CD4-positive, alpha-beta T cell treated with Interferon gamma for 1 hour (primary cell): ENCODE data around the gene LIPG.
"Not testable (repeated sequence)": the region's sequence is repeated elsewhere in the genome, so short reads cannot be mapped to it uniquely, and the experiment has no call there.

ENCODE experiments used
- DNase-seq: peaks from one replicate; pipeline ENCODE4 v3.0.0-alpha.2; 2020

The LIPG gene

DNA sequence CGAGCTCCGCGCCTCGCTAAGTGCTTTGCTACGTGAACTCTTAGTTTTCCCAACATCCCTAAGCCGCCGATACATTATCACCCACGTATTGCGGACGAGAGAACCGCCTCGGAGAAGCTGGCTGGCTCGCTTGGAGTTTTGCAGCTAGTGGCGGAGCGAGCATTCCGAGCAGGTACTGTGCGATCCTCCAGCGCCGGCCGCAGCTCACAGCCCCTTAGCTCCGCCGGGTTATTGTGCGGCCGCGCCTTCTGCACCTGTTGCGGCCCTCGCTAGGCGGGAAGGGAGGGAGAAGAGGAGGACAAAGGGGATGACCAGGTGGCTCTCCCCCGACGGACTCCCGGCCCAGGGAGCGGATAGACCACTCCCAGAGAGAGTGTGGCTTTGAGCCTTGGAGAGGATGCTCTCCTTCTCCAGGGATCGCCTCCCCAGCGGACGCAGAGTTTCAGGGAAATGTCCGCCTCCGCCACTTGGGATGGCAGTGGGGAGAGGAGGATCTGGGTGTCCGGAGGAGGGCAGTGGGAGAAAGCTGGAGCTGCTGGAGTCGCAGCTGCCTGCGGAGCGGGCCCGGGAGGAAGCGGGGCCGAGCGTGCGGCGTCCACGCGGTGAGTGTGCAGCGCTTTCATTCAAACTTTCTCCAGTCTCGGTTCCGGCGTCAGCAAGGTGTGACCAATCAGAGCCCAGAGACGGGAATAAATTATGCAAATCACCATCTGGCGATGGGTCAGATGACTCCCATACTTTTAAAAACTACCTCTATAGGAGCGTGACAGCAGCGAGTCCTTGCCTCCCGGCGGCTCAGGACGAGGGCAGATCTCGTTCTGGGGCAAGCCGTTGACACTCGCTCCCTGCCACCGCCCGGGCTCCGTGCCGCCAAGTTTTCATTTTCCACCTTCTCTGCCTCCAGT, at the start of gene LIPG:
TSS of gene LIPG (plus strand) at position 769 of the 905 bp plus-strand sequence. CDS start 252 bp downstream, outside the sequence.
- DNase-seq, result peak; percentile 9

DNA sequence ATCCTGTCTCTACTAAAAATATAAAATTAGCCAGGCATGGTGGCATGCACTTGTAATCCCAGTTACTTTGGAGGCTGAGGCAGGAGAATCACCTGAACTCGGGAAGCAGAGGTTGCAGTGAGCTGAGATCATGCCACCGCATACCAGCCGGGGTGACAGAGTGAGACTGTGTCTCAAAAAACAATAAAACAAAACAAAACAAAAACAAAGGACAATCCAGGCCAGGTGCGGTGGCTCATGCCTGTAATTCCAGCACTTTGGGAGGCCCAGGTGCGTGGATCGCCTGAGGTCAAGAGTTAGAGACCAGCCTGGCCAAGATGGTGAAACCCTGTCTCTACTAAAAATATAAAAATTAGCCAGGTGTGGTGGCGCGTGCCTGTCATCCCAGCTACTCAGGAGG, 49.0 kb upstream of the LIPG start:
- DNase-seq, result not testable (repeated sequence)

DNA sequence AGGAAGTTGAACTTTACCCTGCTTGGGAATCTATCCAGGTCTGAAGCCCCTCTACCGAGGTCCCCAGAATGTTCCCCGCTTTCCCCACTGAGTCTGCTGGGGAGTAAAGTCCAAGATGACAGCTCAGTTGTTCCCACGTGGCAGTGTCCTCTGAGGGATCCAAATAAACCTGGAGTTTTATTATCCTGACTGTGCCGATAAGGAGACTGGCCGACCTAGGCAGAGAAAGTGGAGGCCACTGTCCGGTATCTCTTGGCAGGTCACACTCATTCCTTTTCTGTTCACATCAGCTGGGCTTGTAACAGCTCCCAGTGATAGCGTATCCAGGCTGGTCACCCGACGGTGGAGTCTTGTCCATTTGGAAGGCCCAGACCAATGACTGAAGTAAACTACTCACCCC, 47.3 kb upstream of the LIPG start:
- DNase-seq, result no peak

DNA sequence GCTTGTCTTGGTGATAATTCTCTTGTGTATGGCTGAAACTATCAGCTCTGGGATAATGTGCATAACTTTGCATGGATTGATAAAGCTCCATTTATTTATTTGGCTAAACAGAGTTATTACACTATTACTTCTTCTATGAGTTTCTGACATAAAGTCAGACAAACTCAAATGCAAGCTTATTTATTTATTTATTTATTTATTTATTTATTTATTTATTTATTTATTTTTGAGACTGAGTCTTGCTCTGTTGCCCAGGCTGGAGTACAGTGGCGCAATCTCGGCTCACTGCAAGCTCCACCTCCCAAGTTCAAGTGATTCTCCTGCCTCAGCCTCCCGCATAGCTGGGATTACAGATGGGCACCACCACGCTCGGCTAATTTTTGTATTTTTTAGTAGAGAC, 46.9 kb upstream of the LIPG start:
- DNase-seq, result not testable (repeated sequence)

DNA sequence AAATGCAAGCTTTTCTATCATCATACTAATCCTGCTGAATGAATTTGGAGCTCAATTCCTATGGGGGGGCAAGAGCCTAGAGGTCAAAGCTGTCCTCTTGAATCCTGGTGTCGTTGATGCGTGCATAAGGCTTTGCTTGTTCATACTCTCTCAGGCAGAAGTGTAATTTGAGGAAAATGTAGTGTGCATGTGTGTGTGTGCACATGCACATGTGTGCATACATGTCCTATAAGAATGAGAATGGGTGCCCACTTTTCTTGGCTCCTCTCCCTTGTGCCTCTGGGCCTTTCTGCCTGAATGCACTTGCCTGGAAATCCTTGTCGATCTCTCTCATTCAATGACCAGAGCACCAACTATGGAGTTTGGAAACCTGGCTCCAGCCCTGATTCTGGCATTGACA, 46.3 kb upstream of the LIPG start:
- no peak for DNase-seq

DNA sequence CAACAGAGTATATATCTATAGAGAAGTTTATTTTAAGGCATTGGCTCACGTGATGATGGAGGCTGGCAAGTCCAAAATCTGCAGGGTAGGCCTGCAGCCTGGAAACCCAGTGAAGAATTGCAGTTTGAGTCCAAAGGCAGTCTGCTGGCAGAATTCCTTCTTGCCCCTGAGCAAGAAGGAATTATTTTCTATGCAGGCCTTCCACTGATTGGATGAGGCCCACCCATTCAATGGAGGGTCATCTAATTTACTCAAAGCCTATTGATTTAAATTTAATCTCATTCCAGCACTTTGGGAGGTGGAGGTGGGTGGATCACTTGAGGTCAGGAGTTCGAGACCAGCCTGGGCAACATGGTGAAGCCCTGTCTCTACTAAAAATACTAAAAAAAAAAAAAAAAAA, 44.4 kb upstream of the LIPG start:
- DNase-seq, result no peak

DNA sequence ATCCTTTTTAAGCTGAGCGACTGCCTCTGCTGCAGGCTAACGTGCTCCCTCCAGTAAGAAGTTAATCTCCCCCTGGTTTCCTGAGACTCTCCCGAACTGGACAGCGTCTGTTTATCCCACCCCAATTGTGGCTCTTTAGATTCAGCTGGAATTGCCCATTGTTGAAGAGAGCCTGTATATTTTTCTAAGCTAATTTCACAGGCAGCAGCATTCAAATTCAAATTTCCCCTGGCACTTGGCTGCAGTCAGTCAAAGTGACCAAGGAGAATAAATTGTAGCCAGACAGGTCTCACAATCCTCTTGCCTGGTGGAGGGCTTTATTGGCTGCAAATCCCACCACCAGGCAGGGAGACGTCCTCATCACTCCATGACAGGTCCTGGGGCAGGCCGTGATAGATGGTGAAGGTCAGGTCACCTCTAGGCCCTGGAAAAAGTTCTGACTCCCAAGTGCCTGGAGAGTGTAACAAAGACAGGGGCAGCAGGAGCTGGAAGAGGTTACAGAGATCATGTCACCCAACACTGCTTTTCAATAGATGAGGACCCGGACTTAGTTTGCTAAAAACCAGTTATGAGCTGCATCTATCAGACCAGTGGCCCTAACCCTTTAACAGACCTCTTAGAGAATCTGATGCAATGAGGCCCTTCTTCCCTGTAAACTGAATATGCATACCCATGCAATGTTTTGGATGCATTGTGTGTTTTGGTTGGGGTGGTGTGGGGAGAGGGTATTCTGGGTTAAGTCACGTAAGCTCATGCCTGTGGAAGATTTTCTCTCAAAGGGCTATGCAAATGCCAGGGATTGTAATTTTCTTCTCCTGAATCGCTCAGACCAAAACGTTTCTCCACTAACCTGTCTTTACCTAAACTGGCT, 42.5 kb upstream of the LIPG start:
- DNase-seq, result no peak

DNA sequence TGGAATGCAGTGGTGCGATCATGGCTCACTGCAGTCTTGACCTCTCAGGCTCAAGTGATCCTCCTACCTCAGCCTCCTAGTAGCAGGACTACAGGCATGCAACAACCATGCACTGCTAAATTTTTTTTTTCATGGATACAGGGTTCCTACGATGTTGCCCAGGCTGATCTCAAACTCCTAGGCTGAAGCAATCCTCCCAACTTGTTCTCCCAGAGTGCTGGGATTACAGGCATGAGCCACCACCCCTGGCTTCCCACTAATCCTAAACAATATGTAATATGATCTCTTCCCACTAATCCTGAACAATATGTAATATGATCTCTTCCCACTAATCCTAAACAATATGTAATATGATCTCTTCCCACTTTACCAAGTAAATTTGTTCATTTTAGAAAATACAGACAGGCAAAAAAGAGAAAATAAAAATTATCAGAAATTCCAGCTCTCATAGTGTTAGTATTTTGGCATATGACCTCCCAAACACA, 41.2 kb upstream of the LIPG start:
- DNase-seq, result no peak

DNA sequence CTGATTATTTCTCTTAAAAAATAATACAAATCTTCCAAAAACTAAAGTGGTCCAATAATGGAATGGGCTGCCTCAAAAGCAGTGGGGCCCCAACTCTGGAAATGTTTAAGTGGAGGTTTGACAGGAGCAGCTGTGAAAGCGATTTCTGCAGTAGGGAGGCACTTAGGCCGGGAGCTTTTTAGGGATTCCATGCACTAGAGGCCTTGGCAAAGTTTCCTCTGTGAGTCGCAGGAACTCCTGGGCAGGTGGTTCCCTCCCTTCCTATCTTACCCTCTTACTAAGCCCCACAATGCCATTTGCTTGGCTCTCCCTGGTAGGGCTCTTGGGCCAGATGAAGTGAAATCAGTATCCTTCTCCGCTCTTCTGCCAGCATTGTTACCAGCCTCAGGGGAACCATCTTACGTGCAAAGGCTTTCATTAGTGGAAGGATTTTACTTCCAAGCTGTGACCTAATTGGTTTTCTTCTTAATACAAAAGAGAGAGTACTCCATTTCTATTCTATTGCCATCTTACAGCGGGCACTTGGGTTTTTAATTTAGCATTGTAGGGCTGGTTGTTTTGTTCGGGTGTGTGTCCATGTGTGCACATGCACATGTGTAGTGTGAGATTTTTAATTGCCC, 40.5 kb upstream of the LIPG start:
- DNase-seq, result no peak

DNA sequence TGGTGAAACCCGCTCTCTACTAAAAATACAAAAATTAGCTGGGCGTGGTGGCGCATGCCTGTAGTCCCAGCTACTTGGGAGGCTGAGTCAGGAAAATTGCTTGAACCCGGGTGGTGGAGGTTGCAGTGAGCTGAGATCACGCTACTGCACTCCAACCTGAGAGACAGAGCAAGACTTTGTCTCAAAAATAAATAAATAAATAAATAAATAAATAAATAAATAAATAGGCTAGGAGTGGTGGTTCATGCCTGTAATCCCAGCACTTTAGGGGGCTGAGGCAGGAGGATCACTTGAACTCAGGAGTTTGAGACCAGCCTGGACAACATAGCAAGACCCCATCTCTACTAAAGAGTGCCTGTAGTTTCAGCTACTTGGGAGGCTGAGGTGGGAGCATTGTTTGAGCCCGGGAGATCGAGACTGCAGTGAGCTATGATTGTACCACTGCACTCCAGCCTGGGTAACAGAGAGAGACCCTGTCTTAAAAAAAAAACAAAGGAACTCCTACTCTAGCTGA, 38.2 kb upstream of the LIPG start:
- not testable (repeated sequence) for DNase-seq

DNA sequence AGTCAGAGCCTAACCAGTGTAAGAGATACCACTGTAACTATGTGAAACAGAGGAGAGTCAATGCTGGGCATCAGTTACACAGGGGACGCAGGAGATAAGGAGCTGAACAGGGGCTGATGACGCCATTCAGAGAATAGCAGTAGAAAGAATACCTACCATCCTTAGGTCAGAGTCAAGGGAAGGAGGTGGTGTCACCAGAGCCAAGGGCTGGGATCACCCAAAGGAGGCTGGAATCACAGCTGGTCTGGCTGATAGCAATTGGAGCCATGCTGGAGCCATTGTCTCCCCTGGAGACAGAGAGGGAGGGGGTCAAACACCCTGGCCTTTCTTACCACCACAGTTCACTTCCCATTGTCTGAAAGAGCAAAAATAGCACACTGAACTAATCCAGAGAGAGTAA, 37.5 kb upstream of the LIPG start:
- no peak for DNase-seq

DNA sequence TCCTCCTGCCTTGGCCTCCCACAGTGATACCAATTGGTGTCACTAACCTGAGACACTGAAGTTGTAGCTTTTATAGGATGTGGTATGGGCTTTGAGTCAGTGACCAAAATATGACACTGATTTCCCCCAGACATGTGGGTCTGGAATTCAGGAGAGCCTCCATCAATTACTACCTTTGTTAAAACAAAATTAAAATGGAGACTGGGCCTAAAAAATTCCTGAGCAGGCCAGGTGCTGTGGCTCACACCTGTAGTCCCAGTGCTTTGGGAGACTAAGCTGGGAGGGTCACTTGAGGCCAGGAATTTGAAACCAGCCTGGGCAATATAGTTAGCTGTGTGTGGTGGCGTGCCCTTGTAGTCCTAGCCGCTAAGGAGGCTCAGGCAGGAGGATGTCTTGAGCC, 36.9 kb upstream of the LIPG start:
- DNase-seq, result no peak

DNA sequence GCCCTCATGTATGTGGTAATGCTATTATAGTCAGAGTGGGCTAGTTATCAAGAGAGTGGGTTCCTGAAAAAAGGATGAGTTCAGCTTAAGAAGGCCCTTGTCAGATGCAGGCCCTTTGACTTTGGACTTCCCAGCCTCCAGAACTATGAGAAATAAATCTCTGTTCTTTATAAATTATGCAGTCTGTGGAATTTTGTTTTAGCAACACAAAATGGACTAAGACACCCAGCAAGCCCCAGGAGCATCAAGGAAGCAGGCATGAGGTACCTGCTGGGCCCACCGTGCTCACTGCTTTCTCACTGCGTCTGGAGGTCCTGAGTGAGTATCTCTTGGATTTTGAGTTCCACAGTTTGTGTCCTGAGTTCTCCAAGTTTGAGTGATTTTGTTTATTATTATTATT, 35.9 kb upstream of the LIPG start:
- DNase-seq, result no peak

DNA sequence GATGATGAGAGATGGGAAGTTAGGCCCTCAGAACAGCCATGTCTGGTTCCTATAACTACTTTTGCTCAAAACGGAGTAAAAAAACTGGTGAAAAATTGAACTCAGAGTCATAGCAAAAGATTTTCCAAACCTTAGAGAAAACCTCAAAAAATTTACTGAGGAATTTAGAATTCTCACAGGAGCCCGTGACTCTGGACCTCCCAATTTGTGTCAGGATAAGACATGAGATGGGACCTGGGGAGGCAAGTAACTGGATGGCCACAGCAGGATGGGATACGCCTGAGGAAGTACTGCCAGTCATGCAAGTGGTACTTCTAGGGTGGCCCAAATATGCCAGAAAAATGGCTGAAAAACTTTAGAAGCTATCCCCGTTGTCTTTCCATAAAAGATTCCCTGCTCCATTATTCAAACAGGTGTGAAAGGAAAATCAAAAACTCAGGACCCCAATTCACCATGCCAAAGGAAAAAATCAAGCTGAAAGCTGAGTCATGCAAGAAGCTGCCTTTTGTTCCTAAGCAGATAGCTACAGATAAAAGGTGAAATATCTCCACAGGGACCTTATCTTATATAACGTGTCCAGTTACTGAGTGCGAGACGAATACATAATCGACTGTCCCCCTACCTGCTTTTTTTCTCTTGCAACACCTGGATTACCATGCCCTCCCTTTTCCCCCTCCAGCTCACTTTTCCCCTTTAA, 34.1 kb upstream of the LIPG start:
- DNase-seq, result no peak

DNA sequence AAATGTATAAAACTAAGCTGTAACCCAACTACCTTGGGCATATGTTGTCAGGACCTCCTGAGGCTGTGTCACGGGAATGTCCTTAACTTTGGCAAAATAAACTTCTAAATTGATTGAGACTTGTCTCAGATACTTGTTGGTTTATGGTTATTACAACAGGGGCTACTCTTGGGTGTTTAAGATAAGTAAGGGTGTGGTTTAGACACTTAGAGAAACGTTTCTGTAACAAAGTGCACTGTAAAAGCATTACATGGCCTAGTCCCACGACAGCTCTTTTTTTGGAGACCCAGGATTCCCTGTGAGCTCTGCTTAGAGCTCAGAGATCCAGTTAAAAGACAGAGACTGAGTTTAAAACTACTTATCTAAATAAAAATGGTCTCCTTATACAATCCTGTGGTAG, 32.3 kb upstream of the LIPG start:
- no peak for DNase-seq

DNA sequence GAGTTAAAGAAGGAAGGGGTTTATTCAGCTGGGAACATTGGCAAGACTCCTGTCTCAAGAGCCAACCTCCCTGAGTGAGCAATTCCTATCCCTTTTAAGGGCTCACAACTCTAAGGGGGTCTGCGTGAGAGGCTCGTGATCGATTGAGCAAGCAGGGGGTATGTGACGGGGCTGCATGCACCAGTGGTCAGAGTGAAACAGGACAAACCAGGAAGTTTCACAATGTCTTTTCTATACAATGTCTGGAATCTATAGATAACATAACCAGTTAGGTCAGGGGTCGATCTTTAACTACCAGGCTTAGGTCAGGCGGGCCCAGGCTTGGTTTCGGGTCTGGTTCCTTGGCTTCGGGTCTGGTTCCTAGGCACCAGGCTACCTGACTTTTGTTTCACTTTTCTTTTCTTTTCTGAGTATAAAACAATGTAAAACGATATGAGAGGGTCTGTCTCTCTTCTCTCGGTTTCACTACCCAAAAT, 30.1 kb upstream of the LIPG start:
- no peak for DNase-seq

DNA sequence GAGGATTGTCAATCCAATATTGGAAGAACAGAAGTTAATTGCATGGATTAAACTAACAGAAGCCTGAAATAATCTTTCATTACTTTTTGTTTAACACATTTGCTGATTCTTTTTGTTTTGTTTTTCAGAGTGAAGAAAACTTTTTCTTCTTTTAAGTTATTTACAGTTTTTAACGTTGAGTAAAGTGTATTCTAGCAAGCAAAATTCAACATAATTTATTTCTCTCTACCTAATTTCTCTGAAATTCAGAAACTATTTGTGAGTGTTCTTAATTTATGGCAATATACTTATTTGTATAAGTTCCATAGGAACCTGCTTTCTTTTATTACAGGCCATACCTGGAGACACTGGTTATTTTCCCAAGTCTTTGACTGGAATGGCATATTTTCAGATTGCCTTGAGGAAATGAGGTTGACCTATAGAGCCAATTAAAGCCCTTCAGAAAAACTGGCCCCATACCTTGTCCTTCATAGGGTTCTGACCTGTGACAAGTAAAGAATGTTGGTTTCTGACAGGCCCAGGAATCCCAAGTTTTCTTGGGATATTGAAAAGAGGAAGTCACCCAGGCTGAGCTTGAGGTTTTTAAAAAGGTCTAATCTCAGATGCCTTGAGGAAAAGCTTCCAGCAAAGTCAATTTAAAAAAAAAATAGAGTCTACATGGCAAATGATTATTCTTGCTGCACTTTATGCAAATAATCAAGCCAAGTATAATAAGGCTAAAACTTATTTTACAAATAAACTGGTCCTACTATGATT, 26.8 kb upstream of the LIPG start:
- no peak for DNase-seq

DNA sequence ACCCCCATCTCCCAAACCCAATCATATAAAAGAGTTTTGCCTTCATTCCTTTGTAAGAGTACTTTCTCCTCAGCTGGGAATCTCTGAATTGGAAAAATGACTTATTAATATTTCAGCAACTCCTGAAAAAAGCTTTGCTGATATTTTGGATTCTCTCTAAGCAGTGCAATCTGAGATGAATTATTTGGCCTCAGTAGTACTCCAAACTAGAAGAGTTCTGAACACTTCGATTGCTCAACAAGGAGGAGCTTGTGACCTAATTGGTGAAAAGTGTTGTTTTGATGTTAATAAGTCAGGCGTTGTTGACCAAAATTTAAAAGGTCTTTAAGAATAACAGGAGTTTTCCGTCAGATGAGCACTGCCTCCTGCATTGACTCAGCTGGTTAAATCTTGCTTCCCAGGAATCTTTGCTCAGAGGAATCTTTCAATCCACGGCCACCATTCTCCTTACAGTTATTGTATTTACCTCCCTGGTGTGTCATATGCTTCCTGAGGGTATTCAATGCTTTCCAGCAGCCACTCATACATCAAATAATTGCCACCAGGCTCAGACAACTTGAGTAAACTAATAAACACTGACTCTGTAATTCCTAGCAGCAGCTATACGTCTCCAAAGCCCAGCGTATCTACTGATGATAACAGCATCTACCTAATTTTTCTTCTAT, 24.5 kb upstream of the LIPG start:
- DNase-seq, result no peak

DNA sequence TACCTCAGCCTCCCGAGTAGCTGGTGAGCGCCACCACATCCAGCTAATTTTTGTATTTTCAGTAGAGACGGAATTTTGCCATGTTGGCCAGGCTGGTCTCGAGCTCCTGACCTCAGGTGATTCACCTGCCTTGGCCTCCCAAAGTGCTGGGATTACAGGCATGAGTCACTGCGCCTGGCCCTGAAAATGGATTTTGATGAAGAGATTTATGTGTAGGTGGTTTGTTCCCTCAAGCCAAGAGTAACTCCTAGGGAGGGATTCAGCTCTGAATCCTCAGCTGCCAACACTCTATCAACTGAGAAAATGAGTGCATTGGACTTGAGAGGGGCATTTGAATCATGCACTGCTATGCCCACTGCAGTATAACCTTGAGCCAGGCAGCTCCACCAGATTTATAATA, 17.5 kb upstream of the LIPG start:
- no peak for DNase-seq

DNA sequence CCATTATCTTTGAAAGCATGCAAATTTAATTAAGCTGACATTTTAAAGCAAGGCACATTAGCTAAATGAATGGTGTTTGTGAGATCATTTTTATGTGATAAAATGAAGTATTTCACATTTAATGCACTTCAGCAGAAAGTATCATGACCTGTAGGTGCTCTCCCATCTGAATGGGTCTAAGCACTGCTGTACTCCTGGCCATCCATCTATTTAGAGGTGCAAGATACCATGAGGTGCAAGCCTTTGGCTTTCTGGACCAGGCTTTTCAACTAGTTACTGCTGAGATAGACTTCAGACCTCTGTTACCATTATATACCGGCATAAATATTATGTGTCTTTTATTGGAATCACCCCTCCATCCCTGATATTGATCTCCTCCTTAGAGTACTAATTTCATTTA, 15.6 kb upstream of the LIPG start:
- no peak for DNase-seq

DNA sequence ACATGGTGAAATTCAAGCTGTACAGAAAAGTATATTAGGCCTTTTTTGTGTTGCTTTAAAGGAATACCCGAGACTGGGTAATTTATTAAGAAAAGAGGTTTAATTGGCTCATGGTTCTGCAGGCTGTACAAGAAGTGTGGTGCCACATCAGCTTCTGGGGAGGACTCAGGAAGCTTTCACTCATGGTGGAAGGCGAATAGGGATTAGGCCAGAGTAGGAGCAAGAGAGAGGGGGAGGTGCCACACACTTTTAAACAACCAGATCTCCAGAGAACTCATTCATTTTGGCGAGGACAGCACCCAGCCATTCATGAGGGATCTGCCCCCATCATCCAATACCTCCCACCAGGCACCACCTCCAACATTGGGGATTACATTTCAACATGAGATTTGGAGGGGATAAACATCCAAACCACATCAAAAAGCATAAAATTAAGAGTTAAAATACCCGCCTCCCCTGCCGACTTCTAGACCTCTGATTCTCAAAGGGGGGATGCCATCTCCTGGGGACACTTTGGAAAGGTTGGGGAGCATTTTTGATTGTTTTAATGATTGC, 15.1 kb upstream of the LIPG start:
- DNase-seq, result no peak
